K562 (cell line): ENCODE data around the gene GON4L. TPM values are rescaled to one million over a fixed set of nuclear protein-coding genes. Genes with fewer than 3 reads are reported as not detected.
A peak's percentile ranks its signal among the peaks of the same experiment; 100 is the strongest.

ENCODE experiments used
- FOXA3 ChIP-seq, 2 experiments: fragments of 450-650 bp in 1 of 2; sonication (generic) in 1 of 2; formaldehyde crosslinking; IDR thresholded peaks in 1 of 2; conservative IDR thresholded peaks in 1 of 2; 2 replicates each; pipeline versions ENCODE4 v1.4.0 to v1.8.0; 2020 to 2022; ENCODE audit warnings: mild to moderate bottlenecking in 2 of 2, missing genetic modification reagents in 1 of 2
- KAT7 ChIP-seq: sonication (generic); formaldehyde crosslinking; IDR thresholded peaks from 2 replicates; pipeline ENCODE4 v1.8.0; 2022; ENCODE audit warnings: missing genetic modification reagents, mild to moderate bottlenecking, borderline replicate concordance
- OTX1 ChIP-seq: fragments of 450-650 bp; formaldehyde crosslinking; IDR thresholded peaks from 2 replicates; pipeline ENCODE4 v1.4.0; 2022; ENCODE audit warnings: mild to moderate bottlenecking
- TOE1 ChIP-seq, 2 experiments: fragments of 450-650 bp in 1 of 2; sonication (generic) in 1 of 2; formaldehyde crosslinking in 1 of 2; IDR thresholded peaks; 2 replicates each; pipeline versions ENCODE4 v1.7.1 to v1.8.0; 2016 to 2022; ENCODE audit warnings: borderline replicate concordance in 2 of 2, mild to moderate bottlenecking in 2 of 2, antibody characterized with exemption in 1 of 2, inconsistent platforms in 1 of 2, low read depth in 1 of 2, missing genetic modification reagents in 1 of 2, moderate library complexity in 1 of 2
- ZFP36 ChIP-seq: fragments of 150-350 bp; IDR thresholded peaks from 2 replicates; pipeline ENCODE4 v1.6.1; 2018; ENCODE audit warnings: low read length, low read depth; ENCODE audit not compliant: partially characterized antibody
- polyA plus RNA-seq, 8 experiments: library from polyadenylated mRNA; depleted of rRNA in 4 of 8; stranded (reverse) in 5 of 8; unstranded in 3 of 8; fragments of >200 nt; fragmentation: Nextera tagmentation in 2 of 8; fragmentation: Illumina TruSeq in 1 of 8; extraction: Ambion mirVana in 2 of 8; extraction: Trizol in 1 of 8; gene quantifications; 2 replicates each; pipeline versions ENCODE4 v1.2.1 to v1.2.3, GENCODE V29; 2011 to 2014; ENCODE audit warnings: inconsistent platforms in 1 of 8, missing spikeins in 1 of 8
- total RNA-seq, 7 experiments: library from RNA; depleted of rRNA in 6 of 7; stranded (reverse); fragments of >200 nt in 6 of 7; fragmentation: Illumina TruSeq in 2 of 7; extraction: Trizol in 2 of 7; gene quantifications; 2 replicates each; pipeline versions ENCODE4 v1.2.1 to v1.2.3, GENCODE V29; 2011 to 2021; ENCODE audit warnings: low replicate concordance in 1 of 7
- TF ChIP-seq, protein P1 (sequence below): sonication (generic); formaldehyde crosslinking; IDR thresholded peaks from 2 replicates; pipeline ENCODE4 v1.8.1; 2023; ENCODE audit warnings: mild to moderate bottlenecking, missing genetic modification reagents
- TF ChIP-seq, protein P2 (sequence below), 2 experiments: fragments of 450-650 bp; formaldehyde crosslinking in 1 of 2; IDR thresholded peaks; 2 replicates each; pipeline versions ENCODE4 v1.4.0 to v1.6.1; 2014 to 2020; ENCODE audit warnings: mild to moderate bottlenecking in 2 of 2, borderline replicate concordance in 1 of 2, low read depth in 1 of 2
- TF ChIP-seq, protein P3 (sequence below): sonication (generic); formaldehyde crosslinking; IDR thresholded peaks from 2 replicates; pipeline ENCODE4 v1.8.1; 2022; ENCODE audit warnings: missing genetic modification reagents
- TF ChIP-seq, protein P4 (sequence below): sonication (generic); formaldehyde crosslinking; IDR thresholded peaks from 2 replicates; pipeline ENCODE4 v1.8.0; 2022; ENCODE audit warnings: missing genetic modification reagents, mild to moderate bottlenecking, borderline replicate concordance

Gene GON4L
- total and polyA plus RNA-seq, 9 of the 15 experiments (the other 6 are each of a cell fraction or from before 2014, with no cell fraction given): 20.2 to 47.4 (median 33.6) TPM

DNA sequence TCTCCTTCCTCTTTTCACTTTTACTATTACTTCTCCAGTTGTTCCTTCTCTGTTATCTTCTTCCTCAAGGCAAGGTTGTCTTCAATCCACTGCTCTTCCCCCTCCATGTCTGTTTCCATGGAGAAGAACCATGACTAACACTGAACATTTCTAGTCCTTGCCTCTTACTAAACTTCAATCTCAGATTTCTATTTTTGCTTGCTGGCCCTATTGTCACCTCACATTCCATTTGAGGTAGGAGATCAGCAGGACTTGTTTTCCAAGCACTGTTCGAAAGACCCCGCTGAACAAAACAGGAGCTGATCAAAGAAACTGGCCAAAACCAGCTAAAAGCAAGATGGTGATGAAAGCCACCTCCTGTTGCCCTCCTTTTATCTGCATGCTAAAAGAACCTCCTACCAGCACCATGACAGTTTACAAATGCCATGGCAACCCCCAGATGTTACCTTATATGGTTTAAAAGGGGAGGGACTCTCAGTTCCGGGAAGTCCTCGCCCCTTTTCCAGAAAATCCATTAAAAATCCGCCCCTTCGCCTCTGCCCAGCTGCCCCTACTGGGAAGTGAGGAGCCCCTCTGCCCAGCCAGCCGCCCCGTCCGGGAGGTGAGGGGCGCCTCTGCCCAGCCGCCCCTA is 22.6 kb downstream of the GON4L start (continued):
- TF ChIP-seq ZFP36: peak; percentile 72
- TF ChIP-seq, protein P1, sequence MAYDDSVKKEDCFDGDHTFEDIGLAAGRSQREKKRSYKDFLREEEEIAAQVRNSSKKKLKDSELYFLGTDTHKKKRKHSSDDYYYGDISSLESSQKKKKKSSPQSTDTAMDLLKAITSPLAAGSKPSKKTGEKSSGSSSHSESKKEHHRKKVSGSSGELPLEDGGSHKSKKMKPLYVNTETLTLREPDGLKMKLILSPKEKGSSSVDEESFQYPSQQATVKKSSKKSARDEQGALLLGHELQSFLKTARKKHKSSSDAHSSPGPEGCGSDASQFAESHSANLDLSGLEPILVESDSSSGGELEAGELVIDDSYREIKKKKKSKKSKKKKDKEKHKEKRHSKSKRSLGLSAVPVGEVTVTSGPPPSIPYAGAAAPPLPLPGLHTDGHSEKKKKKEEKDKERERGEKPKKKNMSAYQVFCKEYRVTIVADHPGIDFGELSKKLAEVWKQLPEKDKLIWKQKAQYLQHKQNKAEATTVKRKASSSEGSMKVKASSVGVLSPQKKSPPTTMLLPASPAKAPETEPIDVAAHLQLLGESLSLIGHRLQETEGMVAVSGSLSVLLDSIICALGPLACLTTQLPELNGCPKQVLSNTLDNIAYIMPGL (CRISPR knock-in tag): no peak
- TF ChIP-seq, protein P2, sequence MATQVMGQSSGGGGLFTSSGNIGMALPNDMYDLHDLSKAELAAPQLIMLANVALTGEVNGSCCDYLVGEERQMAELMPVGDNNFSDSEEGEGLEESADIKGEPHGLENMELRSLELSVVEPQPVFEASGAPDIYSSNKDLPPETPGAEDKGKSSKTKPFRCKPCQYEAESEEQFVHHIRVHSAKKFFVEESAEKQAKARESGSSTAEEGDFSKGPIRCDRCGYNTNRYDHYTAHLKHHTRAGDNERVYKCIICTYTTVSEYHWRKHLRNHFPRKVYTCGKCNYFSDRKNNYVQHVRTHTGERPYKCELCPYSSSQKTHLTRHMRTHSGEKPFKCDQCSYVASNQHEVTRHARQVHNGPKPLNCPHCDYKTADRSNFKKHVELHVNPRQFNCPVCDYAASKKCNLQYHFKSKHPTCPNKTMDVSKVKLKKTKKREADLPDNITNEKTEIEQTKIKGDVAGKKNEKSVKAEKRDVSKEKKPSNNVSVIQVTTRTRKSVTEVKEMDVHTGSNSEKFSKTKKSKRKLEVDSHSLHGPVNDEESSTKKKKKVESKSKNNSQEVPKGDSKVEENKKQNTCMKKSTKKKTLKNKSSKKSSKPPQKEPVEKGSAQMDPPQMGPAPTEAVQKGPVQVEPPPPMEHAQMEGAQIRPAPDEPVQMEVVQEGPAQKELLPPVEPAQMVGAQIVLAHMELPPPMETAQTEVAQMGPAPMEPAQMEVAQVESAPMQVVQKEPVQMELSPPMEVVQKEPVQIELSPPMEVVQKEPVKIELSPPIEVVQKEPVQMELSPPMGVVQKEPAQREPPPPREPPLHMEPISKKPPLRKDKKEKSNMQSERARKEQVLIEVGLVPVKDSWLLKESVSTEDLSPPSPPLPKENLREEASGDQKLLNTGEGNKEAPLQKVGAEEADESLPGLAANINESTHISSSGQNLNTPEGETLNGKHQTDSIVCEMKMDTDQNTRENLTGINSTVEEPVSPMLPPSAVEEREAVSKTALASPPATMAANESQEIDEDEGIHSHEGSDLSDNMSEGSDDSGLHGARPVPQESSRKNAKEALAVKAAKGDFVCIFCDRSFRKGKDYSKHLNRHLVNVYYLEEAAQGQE (IDR thresholded peaks at IDR 0.05; ENCODE audit: borderline replicate concordance): peak; percentile 98
- TF ChIP-seq, protein P2 (CRISPR knock-in tag; IDR thresholded peaks at IDR 0.05; ENCODE audit: low read depth): no peak
- TF ChIP-seq TOE1 (IDR thresholded peaks at IDR 0.05; ENCODE audit: borderline replicate concordance): no peak
- no peak for TF ChIP-seq TOE1 (CRISPR knock-in tag; IDR thresholded peaks at IDR 0.05; ENCODE audit: borderline replicate concordance, low read depth)
- TF ChIP-seq, protein P3, sequence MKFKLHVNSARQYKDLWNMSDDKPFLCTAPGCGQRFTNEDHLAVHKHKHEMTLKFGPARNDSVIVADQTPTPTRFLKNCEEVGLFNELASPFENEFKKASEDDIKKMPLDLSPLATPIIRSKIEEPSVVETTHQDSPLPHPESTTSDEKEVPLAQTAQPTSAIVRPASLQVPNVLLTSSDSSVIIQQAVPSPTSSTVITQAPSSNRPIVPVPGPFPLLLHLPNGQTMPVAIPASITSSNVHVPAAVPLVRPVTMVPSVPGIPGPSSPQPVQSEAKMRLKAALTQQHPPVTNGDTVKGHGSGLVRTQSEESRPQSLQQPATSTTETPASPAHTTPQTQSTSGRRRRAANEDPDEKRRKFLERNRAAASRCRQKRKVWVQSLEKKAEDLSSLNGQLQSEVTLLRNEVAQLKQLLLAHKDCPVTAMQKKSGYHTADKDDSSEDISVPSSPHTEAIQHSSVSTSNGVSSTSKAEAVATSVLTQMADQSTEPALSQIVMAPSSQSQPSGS (CRISPR knock-in tag): no peak
- TF ChIP-seq FOXA3 (CRISPR knock-in tag; conservative IDR thresholded peaks at IDR 0.05 in 1 of 2, IDR thresholded peaks at IDR 0.05 in 1 of 2): no peak
- TF ChIP-seq KAT7 (CRISPR knock-in tag): no peak
- TF ChIP-seq, protein P4, sequence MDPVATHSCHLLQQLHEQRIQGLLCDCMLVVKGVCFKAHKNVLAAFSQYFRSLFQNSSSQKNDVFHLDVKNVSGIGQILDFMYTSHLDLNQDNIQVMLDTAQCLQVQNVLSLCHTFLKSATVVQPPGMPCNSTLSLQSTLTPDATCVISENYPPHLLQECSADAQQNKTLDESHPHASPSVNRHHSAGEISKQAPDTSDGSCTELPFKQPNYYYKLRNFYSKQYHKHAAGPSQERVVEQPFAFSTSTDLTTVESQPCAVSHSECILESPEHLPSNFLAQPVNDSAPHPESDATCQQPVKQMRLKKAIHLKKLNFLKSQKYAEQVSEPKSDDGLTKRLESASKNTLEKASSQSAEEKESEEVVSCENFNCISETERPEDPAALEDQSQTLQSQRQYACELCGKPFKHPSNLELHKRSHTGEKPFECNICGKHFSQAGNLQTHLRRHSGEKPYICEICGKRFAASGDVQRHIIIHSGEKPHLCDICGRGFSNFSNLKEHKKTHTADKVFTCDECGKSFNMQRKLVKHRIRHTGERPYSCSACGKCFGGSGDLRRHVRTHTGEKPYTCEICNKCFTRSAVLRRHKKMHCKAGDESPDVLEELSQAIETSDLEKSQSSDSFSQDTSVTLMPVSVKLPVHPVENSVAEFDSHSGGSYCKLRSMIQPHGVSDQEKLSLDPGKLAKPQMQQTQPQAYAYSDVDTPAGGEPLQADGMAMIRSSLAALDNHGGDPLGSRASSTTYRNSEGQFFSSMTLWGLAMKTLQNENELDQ: no peak
- TF ChIP-seq OTX1 (CRISPR knock-in tag): 0 out of 2 replicates have a peak, but pooled peaks have one; percentile 60
